H1 (cell line): Measurements from ENCODE around the gene AGPAT2. TPM values are rescaled to one million over a fixed set of nuclear protein-coding genes. Genes with fewer than 3 reads are reported as not detected.

Experiments used
- CTCF ChIA-PET: fragments of 300-600 bp; sonication (Branson Sonifier 250); formaldehyde crosslinking; loops from one replicate; lab custom pipeline; 2021; ENCODE audit not compliant: partially characterized antibody; lab: Charles Lee
- POLR2A ChIA-PET: fragments of 300-600 bp; sonication (Branson Sonifier 250); formaldehyde crosslinking; loops from one replicate; lab custom pipeline; 2021; ENCODE audit warnings: inconsistent platforms; ENCODE audit not compliant: partially characterized antibody; lab: Charles Lee
- DNase-seq, 2 experiments: peaks; one replicate each; pipeline versions ENCODE4 v3.0.0 to v3.0.0-alpha.2; 2010 to 2022; ENCODE audit warnings: low spot score in 2 of 2, low read depth in 1 of 2, mixed read lengths in 1 of 2
- FAIRE-seq: peaks from 2 replicates; lab custom pipeline; 2011; peaks lifted over from hg19 to GRCh38; lab: Jason Lieb, UNC
- H2AFZ ChIP-seq: 2 replicates; pipeline ENCODE4 v1.8.1; 2012; ENCODE audit warnings: low read length, inconsistent platforms
- H2AK5ac ChIP-seq: 2 replicates; pipeline ENCODE4 v1.6.1; 2013; ENCODE audit warnings: low read depth, low read length
- H2BK120ac ChIP-seq: replicated peaks from 2 replicates; pipeline ENCODE3; 2013; ENCODE audit warnings: low read depth, low read length, inconsistent platforms
- H2BK12ac ChIP-seq: 2 replicates; pipeline ENCODE4 v1.6.1; 2013; ENCODE audit warnings: low read depth, low read length
- H2BK15ac ChIP-seq: 2 replicates; pipeline ENCODE4 v1.6.1; 2013; ENCODE audit warnings: low read length
- H2BK20ac ChIP-seq: 2 replicates; pipeline ENCODE4 v1.6.1; 2013; ENCODE audit warnings: low read length
- H2BK5ac ChIP-seq: 2 replicates; pipeline ENCODE4 v1.6.1; 2013; ENCODE audit warnings: low read depth, low read length
- H3K14ac ChIP-seq: 2 replicates; pipeline ENCODE4 v1.6.1; 2013; ENCODE audit warnings: inconsistent platforms; ENCODE audit not compliant: insufficient read length
- H3K18ac ChIP-seq: 2 replicates; pipeline ENCODE4 v1.6.1; 2013; ENCODE audit warnings: low read length; ENCODE audit errors: extremely low read depth
- H3K23ac ChIP-seq: 2 replicates; pipeline ENCODE4 v1.6.1; 2013; ENCODE audit warnings: inconsistent platforms; ENCODE audit not compliant: insufficient read length
- H3K23me2 ChIP-seq: 2 replicates; pipeline ENCODE4 v1.6.1; 2013; ENCODE audit warnings: low read depth, low read length
- H3K27ac ChIP-seq: 2 replicates; pipeline ENCODE4 v1.6.1; 2011; ENCODE audit warnings: low read depth, low read length, inconsistent platforms
- H3K27me3 ChIP-seq, 4 experiments: replicated peaks in 1 of 4; 1 replicate in 1 of 4; 2 replicates in 3 of 4; pipeline versions ENCODE4 v1.6.1 to v1.8.1; 2011 to 2013; ENCODE audit warnings: low read length in 3 of 4, mild to moderate bottlenecking in 3 of 4, inconsistent platforms in 2 of 4, mixed read lengths in 2 of 4, moderate library complexity in 1 of 4; ENCODE audit not compliant: control insufficient read depth in 3 of 4, insufficient read depth in 3 of 4; ENCODE audit errors: extremely low read depth in 1 of 4
- H3K36me3 ChIP-seq, 4 experiments: 2 replicates each; pipeline versions ENCODE4 v1.6.1 to v1.8.1; 2011 to 2013; ENCODE audit warnings: mild to moderate bottlenecking in 4 of 4, low read length in 3 of 4, moderate library complexity in 2 of 4, control low read depth in 1 of 4, inconsistent platforms in 1 of 4; ENCODE audit not compliant: insufficient read depth in 4 of 4, control insufficient read depth in 2 of 4
- H3K4ac ChIP-seq: replicated peaks from 2 replicates; pipeline ENCODE3; 2013; ENCODE audit warnings: low read length, low read depth, mixed read lengths, inconsistent platforms; ENCODE audit not compliant: insufficient read length
- H3K4me1 ChIP-seq, 4 experiments: replicated peaks in 1 of 4; 1 replicate in 1 of 4; 2 replicates in 3 of 4; pipeline versions ENCODE4 v1.6.1 to v1.8.1; 2011 to 2013; ENCODE audit warnings: low read length in 3 of 4, inconsistent platforms in 2 of 4, mixed read lengths in 1 of 4; ENCODE audit not compliant: insufficient read depth in 4 of 4, control insufficient read depth in 3 of 4
- H3K4me2 ChIP-seq, 2 experiments: 2 replicates each; pipeline versions ENCODE4 v1.6.1 to v1.8.1; 2011 to 2013; ENCODE audit warnings: low read depth in 2 of 2, low read length in 2 of 2, control low read depth in 1 of 2, inconsistent platforms in 1 of 2, mild to moderate bottlenecking in 1 of 2; ENCODE audit not compliant: insufficient read depth in 1 of 2
- H3K4me3 ChIP-seq, 4 experiments: fragments of 200-600, 300-600 bp in 1 of 4; sonication (generic), shearing (Covaris generic), sonication (Bioruptor Twin) in 1 of 4; 2 replicates each; pipeline versions ENCODE4 v1.5.1 to v1.8.1; 2011 to 2016; ENCODE audit warnings: low read length in 4 of 4, low read depth in 3 of 4, control low read depth in 2 of 4, inconsistent platforms in 2 of 4, mild to moderate bottlenecking in 2 of 4, mixed read lengths in 1 of 4, moderate library complexity in 1 of 4; ENCODE audit not compliant: insufficient read depth in 2 of 4; ENCODE audit errors: extremely low read depth in 1 of 4
- H3K56ac ChIP-seq: replicated peaks from 2 replicates; pipeline ENCODE3; 2013; ENCODE audit warnings: low read depth, mild to moderate bottlenecking, mixed read lengths, low read length, inconsistent platforms; ENCODE audit not compliant: insufficient read length
- H3K79me1 ChIP-seq: 2 replicates; pipeline ENCODE4 v1.6.1; 2013; ENCODE audit warnings: low read depth, low read length, control low read depth
- H3K79me2 ChIP-seq, 2 experiments: 2 replicates each; pipeline versions ENCODE4 v1.6.1 to v1.8.1; 2012 to 2013; ENCODE audit warnings: low read length in 2 of 2, mild to moderate bottlenecking in 2 of 2, inconsistent platforms in 1 of 2; ENCODE audit not compliant: insufficient read depth in 2 of 2, control insufficient read depth in 1 of 2
- H3K9ac ChIP-seq, 4 experiments: replicated peaks in 1 of 4; 1 replicate in 1 of 4; 2 replicates in 3 of 4; pipeline versions ENCODE4 v1.6.1 to v1.8.1; 2011 to 2013; ENCODE audit warnings: low read depth in 3 of 4, low read length in 3 of 4, control low read depth in 2 of 4, mild to moderate bottlenecking in 2 of 4, moderate library complexity in 2 of 4, inconsistent platforms in 1 of 4; ENCODE audit errors: extremely low read depth in 1 of 4
- H3K9me3 ChIP-seq, 2 experiments: 2 replicates each; pipeline versions ENCODE4 v1.6.1 to v1.8.1; 2012 to 2013; ENCODE audit warnings: mild to moderate bottlenecking in 2 of 2, moderate library complexity in 2 of 2, control low read depth in 1 of 2, inconsistent platforms in 1 of 2, low read depth in 1 of 2, low read length in 1 of 2, mixed read lengths in 1 of 2; ENCODE audit not compliant: insufficient read depth in 2 of 2
- H4K20me1 ChIP-seq, 2 experiments: replicated peaks in 1 of 2; 2 replicates each; pipeline versions ENCODE3 to v1.8.1; 2011 to 2013; ENCODE audit warnings: inconsistent platforms in 2 of 2, low read length in 2 of 2, mild to moderate bottlenecking in 1 of 2; ENCODE audit not compliant: insufficient read depth in 2 of 2, control insufficient read depth in 1 of 2
- H4K5ac ChIP-seq: 2 replicates; pipeline ENCODE4 v1.6.1; 2013; ENCODE audit warnings: low read length, low read depth, mixed read lengths, inconsistent platforms; ENCODE audit not compliant: insufficient read length
- H4K8ac ChIP-seq: 2 replicates; pipeline ENCODE4 v1.8.0; 2013; ENCODE audit warnings: mild to moderate bottlenecking, moderate library complexity, low read length, inconsistent platforms; ENCODE audit not compliant: insufficient read depth; ENCODE audit errors: extremely low read depth
- H4K91ac ChIP-seq: replicated peaks from 2 replicates; pipeline ENCODE3; 2013; ENCODE audit warnings: low read length, mixed read lengths, inconsistent platforms; ENCODE audit not compliant: insufficient read length
- EZH2 ChIP-seq: fragments of 200-600 bp; sonication (generic); IDR thresholded peaks from 2 replicates; pipeline ENCODE4 v1.7.1; 2012; ENCODE audit warnings: low read depth, mild to moderate bottlenecking, moderate library complexity, low read length, inconsistent platforms; ENCODE audit not compliant: severe bottlenecking
- RAD21 ChIP-seq, 2 experiments: IDR thresholded peaks in 1 of 2; conservative IDR thresholded peaks in 1 of 2; 2 replicates each; pipeline ENCODE4 v1.6.1; 2011; ENCODE audit warnings: low read depth in 2 of 2, low read length in 2 of 2, improper control_type of control experiment in 1 of 2, inconsistent platforms in 1 of 2, mild to moderate bottlenecking in 1 of 2, moderate library complexity in 1 of 2
- WGBS, 2 experiments: shearing (Covaris generic) in 1 of 2; methylation state at CpG; one replicate each; pipeline versions ENCODE4 v1.1.6 to v1.1.7; 2013 to 2015; ENCODE audit warnings: low lambda C conversion rate in 2 of 2, mixed read lengths in 2 of 2, inconsistent platforms in 1 of 2, low coverage in 1 of 2, missing lambda C conversion rate in 1 of 2; ENCODE audit not compliant: insufficient replicate concordance in 2 of 2, insufficient coverage in 1 of 2, insufficient read length in 1 of 2; ENCODE audit errors: extremely low coverage in 1 of 2, missing lambda C conversion rate in 1 of 2; 5-methylcytosine and 5-hydroxymethylcytosine counted together
- polyA plus RNA-seq, 7 experiments: library from polyadenylated mRNA; depleted of rRNA in 3 of 7; stranded (reverse) in 5 of 7; unstranded in 2 of 7; fragments of >200 nt in 5 of 7; fragments of 200-250 nt in 2 of 7; gene quantifications; 1 replicate in 5 of 7; 2 replicates in 1 of 7; 4 replicates in 1 of 7; pipeline versions ENCODE4 v1.2.1 to v1.2.3, GENCODE V29; 2011 to 2013; ENCODE audit warnings: missing spikeins in 2 of 7, mixed read lengths in 2 of 7
- total RNA-seq: library from RNA; stranded (reverse); fragmentation: NEBNext Ultra II Directional; extraction: Animal tissue kit (Norgen Biotek cat#: 25700); gene quantifications from 2 replicates; pipeline ENCODE4 v1.2.1, GENCODE V29; 2021

The AGPAT2 gene
- total and polyA plus RNA-seq, 2 of the 8 experiments (the other 6 are each of a cell fraction or from before 2014, with no cell fraction given) = 31.6 to 37.6 TPM

- Histone ChIP-seq H4K91ac (no peak overlapping the region), H3K4ac (no peak overlapping the region), H3K14ac (no peak overlapping the region), H3K9me3 (no peaks in the 10 kb centered on the region), H3K79me2 (no peaks in the 10 kb centered on the region), H3K4me3 (no peak overlapping the region), H3K27me3 (no peaks in the 10 kb centered on the region), H3K56ac (no peak overlapping the region), H4K8ac (no peak overlapping the region), H3K4me2 (no peak overlapping the region), H2BK5ac (no peak overlapping the region), H4K20me1 (peaks cover 0 to 9% of the 10 kb centered on the region in 2 experiments), H3K23ac (no peak overlapping the region), H3K36me3 (no peaks in the 10 kb centered on the region; a peak in 2 of 8 replicates), H4K5ac (no peak overlapping the region), H2BK15ac (no peak overlapping the region), H2BK12ac (no peak overlapping the region), H3K9ac (no peak overlapping the region), H3K4me1 (peaks cover 0 to 4% (median 0%) of the 10 kb centered on the region in 4 experiments; a peak in 3 of 7 replicates), H3K18ac (no peak overlapping the region), H2AFZ (no peak overlapping the region), H3K23me2 (no peaks in the 10 kb centered on the region), H3K27ac (no peak overlapping the region), H2BK20ac (no peak overlapping the region), H3K79me1 (no peaks in the 10 kb centered on the region), H2BK120ac (no peak overlapping the region), H2AK5ac (no peak overlapping the region)
- ChIA-PET CTCF (interaction anchor here (0.6 to 6.5 kb wide), 49 partner anchors 8 to 894 kb away, joined by 3 to 125 read pairs (median 5); partner anchors contain the start of genes AGPAT2, EGFL7, LCN6 and LCN8), POLR2A (interaction anchor here (0.6 to 3.2 kb wide), 10 partner anchors 9 to 123 kb away, joined by 3 to 15 read pairs (median 4); partner anchors contain the start of gene EGFL7)
- FAIRE-seq (no peak), DNase-seq (peak in 1 of 2 experiments; percentile 92)
- 72% methylated on average over 25 of the region's 27 CpGs; no CpG with 5 or more reads in 1 of the 2 experiments for WGBS, 2 experiments
- TF ChIP-seq RAD21 (IDR thresholded peaks at IDR 0.05 in 1 of 2, conservative IDR thresholded peaks at IDR 0.05 in 1 of 2; ENCODE audit: low read depth in 2 of 2, low read length in 2 of 2) (peak; percentile 38 to 60; a peak in 3 of 4 replicates), EZH2 (no peak)
These were observed 15.4 kb downstream of the AGPAT2 start for GRCh38 chr9:136671646-136672430.
